Prostate gland (tissue), 2 donors: ENCODE results near the gene PPM1L.

Experiments used
- POLR2A ChIP-seq: fragments of 450-650 bp; IDR thresholded peaks from one replicate; pipeline ENCODE4 v1.6.1; 2016; ENCODE audit warnings: antibody characterized with exemption, mild to moderate bottlenecking
- TF ChIP-seq, protein P1 (sequence below), 4 experiments: fragments of 200-600 bp in 2 of 4; fragments of 450-650 bp in 2 of 4; sonication (generic) in 2 of 4; IDR thresholded peaks; 1 replicate in 3 of 4; 2 replicates in 1 of 4; pipeline ENCODE4 v1.5.1; 2016 to 2019; ENCODE audit warnings: antibody characterized with exemption in 4 of 4, mild to moderate bottlenecking in 2 of 4, moderate library complexity in 2 of 4

DNA sequence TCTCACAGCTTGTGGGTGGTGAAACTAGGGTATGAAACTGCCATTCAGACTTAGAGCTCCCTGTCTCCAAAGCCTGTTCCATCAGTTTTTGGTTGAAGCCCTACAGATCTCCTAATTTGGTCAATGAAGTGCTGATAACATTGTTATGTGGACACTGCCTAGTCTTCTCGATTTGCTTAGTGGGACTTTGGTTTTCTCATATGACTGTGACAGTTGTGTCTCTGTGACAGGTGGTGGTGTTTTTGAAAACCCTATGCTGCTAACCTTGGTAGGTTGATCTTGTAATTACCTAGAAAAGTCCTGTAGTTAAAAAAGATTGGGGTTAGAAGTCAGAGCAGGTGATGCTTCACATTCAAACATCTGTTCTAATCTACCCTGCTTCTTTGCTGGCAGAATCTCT lies 9.2 kb downstream of the PPM1L start:
- TF ChIP-seq, protein P1, sequence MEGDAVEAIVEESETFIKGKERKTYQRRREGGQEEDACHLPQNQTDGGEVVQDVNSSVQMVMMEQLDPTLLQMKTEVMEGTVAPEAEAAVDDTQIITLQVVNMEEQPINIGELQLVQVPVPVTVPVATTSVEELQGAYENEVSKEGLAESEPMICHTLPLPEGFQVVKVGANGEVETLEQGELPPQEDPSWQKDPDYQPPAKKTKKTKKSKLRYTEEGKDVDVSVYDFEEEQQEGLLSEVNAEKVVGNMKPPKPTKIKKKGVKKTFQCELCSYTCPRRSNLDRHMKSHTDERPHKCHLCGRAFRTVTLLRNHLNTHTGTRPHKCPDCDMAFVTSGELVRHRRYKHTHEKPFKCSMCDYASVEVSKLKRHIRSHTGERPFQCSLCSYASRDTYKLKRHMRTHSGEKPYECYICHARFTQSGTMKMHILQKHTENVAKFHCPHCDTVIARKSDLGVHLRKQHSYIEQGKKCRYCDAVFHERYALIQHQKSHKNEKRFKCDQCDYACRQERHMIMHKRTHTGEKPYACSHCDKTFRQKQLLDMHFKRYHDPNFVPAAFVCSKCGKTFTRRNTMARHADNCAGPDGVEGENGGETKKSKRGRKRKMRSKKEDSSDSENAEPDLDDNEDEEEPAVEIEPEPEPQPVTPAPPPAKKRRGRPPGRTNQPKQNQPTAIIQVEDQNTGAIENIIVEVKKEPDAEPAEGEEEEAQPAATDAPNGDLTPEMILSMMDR (IDR thresholded peaks at IDR 0.05): no peak
- no peak for TF ChIP-seq POLR2A
